Activated CD4-positive, CD25-positive, alpha-beta regulatory T cell treated with anti-CD3 and anti-CD28 coated beads, Interleukin-2, amount 50 U/mL, for 72 hours (primary cell): ENCODE results near the gene RASGRF2.
"Not testable (repeated sequence)": the region's sequence is repeated elsewhere in the genome, so short reads cannot be mapped to it uniquely, and the experiment has no call there.

Source experiments
- DNase-seq: peaks from one replicate; pipeline ENCODE4 v3.0.0; 2021

RASGRF2 gene

DNA sequence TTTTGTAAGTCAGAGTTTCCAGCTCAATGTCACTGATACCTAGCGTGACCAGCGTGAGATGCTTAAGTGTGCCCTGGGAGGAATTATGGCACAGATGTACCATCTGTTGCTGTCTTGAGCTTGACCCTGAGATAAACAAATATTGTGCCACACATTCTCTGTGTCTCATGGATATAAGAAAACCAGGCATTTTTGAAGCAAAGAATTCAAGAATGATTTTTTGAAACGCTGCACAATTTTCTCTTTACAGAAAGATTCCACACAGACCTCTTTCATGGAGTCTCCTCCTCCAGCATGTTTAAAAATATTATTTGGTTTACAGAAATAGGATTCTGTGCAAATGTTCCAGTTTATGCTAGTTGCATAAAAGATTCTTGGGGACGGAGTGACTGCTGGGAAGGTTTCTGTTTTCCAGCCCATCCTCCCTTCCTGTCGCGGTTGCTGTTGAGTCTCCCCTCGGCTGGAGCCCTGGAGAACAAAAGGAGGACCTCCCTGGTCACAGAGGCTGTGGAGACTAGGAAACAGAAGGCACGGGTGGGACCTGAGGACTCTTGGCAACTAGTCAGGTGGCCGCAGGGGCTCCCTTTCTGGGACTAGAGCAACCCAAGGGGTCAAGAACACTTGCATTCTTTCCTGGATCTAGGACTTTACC lies 120.8 kb downstream of the RASGRF2 start:
- no peak for DNase-seq

DNA sequence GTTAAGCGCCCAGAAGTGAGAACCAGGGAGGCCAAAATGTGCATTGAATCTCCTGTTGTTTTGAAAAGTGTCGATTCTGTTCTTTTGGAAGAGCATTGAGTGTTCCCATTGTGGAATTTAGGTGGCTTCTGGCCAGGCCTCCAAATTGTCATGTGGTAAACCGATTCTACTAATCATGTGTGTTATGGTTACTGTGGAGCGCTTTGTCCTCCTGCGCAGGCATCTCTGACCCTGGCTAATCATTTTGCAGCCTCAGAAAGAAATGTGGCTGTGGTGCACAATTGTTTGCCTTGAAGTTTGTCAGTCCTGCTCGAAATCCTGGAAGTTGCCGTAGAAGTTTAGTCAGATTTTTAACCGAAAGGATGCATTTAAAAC lies 121.3 kb downstream of the RASGRF2 start:
- DNase-seq = no peak

DNA sequence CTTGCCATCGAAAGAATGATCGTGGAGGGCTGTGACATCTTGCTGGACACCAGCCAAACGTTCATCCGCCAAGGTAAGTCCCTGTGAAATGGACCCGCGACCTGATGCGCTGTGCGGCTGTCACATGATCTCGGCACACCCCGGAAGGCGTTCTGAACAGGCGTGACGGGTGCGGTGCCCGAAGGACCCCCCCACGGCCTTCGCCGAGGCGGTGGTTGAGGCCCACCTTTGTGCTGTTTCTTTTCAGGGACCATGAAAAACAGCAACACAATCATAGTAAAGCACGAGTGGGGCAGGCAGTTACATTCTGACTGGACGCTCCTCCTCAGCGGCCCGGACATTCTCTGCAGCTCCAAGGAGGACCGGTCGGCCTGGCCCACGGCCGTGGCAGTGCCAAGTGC lies 126.7 kb downstream of the RASGRF2 start:
- DNase-seq = no peak

DNA sequence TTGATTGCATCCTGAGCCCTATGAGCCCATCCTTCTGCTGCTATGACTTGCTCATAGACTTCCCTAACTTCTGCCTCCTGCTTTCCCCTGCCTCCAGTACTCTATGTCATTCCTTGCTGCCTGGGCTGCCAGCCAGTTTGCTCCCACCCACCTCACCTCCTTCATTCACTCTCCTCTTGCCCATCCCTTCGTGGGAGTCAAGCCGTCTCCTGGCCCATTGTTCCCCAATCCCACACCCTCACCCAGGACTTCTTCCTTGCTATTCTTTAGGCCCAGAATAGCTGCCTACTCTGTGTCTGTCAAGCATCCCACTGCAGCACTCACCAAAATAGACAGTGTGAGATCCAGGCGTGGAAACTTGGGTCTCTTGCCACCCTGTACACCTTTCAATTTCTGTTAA lies 131.0 kb downstream of the RASGRF2 start:
- no peak for DNase-seq

DNA sequence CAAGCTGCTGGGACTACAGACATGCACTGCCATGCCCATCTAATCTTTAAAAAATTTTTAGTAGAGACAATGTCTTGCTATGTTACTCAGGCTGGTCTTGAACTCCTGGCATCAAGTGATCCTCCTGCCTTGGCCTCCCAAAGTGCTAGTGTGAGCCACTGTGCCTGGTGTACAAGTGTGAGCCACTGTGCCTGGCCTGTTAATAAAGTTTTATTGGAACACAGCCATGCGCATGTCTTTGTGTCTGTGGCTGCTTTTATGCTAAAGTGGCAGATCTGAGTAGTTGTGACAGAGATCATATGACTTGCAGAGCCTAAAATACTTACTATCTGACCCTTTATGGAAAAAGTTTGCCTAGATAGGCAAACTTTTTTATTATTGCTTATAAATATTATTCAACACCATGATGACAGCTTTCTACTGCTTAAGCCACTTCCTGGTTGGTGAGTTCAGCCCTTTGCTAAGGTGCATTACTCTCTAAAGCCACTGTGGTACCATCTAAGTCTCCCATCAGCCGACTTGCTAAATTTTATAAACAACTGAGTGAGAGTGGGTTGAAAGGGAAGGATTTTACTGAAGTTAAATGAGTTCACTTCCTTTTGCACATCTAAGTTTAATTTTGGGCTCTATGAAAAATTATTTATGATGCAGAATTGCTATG lies 133.5 kb downstream of the RASGRF2 start:
- no peak for DNase-seq

DNA sequence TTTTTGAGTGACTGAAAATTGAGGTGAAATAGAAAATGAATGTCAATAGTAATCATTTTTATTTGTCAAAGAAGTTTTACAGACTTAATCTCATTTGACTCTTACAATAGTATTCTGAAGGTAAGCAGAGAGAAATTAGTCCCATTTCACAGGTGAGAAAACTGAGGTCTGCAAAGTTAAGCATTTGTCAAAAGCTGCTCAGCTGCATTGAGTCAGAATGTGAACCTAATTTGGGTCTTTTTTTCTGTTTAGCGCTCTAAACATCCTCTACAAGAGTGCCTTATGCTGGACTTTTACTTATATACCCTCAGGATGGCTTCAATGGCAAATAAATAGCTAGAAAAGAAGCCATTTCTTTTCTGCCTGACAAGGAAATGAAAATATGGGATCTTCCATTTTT lies 135.7 kb downstream of the RASGRF2 start:
- no peak for DNase-seq

DNA sequence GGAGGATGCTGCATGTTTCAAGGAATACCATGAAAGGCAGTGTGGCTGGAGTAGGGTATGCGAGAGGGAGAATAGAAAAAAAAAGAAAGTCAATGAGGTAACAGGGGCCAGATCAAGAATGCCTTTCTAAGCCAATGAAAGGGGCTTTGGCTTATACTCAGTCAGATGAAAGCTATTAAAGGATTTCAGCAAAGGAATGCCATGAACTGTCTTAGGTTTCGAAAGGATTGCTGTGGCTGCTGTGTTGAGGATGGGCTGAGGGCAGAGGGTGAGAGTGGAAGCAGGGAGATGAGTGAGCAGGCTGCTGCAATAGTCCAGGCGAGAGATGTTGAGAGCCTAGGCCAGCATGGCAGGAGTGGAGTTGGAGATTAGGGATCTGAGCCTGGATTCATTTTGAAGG lies 137.6 kb downstream of the RASGRF2 start:
- no peak for DNase-seq

DNA sequence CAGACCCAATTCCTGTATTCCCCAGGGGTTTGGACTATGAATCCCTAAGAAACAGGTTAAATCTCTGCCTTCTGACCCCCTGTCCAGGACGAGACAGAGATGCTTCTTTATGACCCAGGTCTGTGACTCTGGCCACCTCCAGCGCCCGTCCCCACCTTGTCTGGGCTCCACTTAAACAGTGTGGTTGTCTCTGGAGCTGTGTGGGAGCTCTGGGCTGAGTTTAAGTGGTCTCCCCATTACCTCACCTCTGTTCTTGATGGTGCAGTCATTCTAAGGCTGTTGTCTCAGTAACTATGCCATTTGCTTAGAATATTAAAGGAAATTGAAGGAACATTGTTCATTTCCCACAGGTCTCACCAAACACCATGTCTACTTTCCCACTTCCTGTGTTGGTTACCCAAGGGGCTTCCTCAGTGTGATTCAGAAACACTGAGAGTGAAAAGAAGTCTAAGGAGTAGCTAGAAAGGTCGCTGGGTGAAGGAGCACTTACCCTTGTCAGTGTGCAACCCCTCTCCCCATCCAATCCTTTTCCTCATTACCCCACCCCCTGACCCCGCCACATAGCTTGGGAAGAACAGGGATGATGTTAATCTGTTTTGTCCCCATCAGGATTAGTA lies 145.2 kb downstream of the RASGRF2 start:
- no peak for DNase-seq

DNA sequence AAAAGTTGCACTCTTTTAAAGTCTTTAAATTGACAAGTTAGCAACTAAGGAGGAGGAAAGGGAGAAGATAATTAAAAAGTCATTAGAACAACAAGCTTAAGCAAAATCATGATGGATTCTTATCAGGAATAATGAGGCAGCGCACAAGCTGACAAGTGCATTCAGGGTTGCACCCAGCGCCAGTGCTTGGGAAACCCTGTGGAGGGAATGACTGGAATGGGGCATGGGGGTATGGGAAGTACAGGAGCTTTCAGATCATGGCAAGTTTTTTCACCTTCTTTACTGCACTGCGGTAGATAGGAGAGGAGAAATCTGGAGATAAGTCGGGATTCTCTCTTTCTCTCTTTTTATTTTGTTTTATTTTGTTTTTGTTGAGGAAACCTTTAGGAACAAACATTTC lies 155.1 kb downstream of the RASGRF2 start:
- DNase-seq = no peak

DNA sequence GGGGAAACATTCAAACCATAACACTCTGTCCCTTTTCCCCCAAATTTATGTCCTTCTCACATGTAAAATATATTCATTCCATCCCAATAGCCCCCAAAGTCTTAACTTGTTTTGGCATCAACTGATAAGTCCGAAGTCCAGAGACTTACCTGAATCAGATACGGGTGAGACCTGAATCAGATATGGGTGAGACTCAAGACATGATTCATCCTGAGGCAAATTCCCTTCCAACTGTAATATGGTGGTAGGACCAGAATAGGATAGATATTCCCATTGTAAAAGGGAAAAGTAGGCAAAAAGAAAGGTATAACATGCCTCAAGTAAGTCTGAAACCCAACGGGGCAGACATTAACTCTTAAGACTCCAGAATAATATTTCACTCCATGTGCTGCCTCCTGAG lies 157.4 kb downstream of the RASGRF2 start:
- no peak for DNase-seq

DNA sequence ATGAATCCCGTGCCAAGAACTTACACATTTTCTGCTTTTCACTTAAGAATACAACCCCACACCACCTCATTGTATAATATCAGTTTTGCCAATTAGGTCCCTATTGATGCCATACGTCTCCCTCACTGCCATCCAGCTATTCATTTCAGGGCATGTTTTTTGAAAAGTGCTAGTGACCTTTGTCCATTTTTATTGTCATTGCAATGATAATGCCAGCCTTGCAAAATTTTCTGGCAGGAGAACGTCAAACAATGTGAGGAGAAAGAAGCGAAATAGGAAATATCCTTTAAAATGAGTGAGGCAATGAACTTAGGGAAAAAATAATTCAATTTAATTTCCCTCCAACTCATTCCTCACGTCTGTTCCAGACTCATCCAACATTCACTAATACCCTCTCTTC lies 161.1 kb downstream of the RASGRF2 start:
- DNase-seq = no peak

DNA sequence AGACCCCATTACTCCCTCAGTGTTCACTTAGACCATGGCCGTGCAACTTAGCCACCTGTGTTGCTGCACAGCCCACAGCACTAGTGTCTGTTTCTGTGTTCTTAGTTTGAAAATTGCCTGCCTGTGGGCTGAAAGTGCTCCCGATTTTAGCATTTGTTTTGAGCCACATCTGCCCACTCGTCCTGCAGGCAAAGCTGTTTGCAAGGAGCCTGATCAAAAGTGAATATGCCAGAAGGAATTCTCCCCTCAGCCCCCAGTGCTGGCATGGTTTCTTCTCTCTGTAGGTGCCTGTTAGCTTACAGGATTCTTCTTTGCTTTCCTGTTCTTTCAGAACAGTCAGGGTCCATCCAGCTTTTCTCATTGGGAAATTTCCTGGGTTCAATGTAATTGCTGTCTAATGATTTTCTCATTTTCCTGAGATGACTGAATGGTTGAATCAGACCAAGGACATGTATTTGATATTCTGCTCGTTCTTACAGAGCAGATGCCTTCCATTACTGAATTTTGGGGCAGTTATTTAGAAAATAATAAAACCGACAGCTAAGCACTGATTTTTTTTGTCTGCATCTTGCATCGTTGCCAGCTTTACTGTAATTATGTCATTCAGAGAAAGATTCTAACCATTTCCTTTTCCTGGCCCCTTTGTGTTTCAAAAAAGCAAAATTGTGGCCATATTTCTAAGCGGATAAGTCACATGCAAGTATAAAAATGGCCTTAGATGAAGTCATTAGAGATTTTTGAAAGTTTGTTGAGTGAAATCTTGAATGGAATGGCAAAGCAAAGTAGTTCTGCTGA lies 161.9 kb downstream of the RASGRF2 start:
- no peak for DNase-seq

DNA sequence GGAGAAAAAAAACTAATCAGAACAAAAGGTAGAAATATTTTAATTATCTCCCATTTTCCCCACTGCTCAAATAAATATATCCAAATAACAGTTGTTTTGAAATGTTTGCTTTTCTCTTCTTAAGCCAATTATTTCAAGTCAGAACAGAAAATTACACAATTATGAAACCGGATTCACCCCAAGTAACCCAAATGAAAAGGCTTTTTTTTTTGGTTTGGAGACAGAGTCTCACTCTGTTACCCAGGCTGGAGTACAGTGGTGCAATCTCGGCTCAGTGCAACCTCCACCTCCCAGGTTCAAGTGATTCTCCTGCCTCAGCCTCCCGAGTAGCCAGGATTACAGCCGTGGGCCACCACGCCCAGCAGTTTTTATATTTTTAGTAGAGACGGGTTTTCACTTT lies 164.5 kb downstream of the RASGRF2 start:
- not testable (repeated sequence) for DNase-seq

DNA sequence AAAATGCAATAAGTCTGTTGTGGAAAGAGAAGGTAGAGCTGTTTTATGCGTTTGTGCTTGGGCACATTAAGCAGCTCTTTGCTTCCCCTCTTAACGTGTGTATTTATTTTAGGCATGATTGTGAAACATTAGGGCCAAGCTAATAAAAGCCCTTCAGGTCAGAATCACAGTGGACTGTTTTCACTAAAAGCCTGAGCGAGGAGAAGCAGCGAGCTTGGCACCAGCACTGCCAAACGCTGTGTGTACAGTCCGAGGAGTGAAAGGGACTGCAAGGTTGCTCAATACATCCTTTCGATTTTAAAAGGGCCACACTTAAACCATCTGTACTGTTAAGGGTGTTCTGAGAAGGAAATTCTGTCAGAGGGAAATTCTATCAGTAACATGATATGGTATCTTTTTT lies 165.8 kb downstream of the RASGRF2 start:
- no peak for DNase-seq

DNA sequence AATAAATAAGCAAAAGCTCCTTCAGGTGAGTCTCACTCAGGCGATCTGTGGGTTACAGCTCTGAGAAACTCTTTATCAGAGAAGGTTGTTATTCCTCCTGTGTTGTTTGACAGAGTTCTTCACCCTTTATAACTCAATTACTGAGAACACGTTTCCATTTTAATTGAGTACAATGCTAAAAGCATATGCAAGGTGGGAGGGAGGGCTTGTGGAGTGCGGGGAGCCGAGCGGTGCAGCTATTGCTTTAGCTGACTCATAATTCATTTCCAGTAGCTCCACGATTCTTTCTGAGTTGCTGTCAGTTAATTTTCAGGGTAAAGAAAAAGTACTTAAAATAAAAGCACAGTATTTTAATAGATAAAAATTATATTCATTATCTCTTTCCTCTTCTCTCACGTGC lies 168.3 kb downstream of the RASGRF2 start:
- no peak for DNase-seq

DNA sequence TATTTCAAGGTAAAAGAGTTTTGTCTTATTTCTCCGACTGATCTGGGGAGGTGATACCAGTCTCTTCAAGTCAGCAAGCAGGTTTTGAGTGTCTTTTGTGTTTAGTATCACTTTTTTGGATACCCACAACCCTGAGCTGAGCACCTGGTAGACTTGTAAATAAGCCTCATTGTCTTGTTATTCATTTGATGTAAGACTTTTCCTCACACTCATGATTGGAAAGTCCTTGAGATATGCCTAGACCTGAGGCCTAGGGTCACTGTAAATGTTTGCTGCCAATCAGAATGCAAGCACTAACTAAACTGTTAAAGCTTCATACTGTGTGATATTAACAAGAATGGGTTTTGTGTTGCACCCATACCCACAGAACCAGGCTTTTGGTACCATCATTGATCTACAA lies 172.2 kb downstream of the RASGRF2 start:
- no peak for DNase-seq

DNA sequence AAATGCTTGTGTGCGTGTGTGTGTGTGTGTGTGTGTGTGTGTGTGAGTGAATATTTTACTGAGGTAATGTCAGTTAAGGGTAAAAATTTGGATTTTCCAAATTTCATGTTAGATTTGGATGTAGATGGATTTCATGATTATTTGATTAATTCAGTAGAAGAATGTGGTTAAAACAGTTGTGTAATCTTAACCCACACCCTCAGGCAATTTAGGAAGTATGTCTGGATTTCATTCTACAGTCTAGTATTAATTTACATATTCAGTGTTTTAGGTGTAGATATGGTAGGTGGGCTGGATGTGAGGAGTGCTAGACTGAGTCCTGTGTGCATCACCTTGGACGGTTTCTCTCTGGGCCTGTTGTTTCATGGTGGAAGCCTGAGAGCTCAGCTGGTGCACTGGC lies 173.9 kb downstream of the RASGRF2 start:
- DNase-seq = no peak

DNA sequence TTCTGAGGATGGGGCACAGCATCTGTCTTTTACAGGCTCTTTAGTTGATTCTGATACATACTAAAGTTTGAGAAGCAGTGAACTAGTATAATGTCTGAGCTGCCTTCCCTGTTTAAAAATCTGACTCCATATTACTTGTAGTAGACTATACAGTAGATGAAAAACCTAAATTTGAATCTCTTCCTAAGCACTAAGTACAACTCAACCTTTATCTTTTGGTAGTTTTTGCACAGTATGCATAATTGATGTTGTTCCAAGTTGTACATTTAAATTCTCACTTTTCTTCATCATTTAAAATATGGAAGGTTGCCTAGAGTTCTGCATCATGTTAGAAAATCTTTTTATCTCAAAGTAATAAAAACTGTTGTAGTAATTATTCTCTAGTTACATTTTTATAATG lies 174.4 kb downstream of the RASGRF2 start:
- no peak for DNase-seq

DNA sequence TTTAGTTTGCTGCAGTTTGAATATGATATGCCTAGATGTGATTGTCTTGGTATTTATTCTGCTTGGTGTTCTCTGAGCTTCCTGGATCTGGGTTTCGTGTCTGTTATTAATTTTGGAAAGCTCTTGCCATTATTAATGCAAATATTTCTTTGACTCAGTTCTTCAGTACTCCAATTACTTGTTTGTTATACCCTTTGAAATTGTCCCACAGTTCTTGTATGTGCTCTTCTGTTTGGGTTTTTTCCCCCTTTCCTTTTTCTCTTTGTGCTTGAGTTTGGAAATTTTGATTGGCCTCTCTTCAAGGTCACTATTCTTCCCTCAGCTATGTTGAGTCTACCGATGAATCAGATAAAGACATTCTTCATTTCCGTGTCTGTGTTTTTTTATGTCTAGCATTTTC lies 176.4 kb downstream of the RASGRF2 start:
- DNase-seq = no peak

DNA sequence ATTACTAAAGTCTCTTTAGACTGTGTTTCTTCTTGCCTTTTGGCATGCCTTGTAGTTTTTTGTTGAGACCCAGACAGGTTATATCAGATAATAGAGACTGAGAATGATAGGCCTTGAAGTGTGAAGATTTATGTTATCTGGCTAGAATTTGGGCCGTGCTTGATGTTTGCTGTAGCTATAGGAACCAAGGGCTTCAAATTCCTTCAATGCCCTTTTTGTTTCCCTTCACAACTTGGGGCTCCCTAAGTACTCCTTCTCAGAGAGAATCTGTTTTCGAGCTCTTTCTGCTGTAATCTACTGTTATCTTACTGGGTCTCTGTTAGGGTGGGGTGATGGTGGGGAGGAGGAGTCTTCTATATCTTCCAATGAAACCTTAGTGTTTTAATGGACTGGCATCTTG lies 177.7 kb downstream of the RASGRF2 start:
- no peak for DNase-seq

DNA sequence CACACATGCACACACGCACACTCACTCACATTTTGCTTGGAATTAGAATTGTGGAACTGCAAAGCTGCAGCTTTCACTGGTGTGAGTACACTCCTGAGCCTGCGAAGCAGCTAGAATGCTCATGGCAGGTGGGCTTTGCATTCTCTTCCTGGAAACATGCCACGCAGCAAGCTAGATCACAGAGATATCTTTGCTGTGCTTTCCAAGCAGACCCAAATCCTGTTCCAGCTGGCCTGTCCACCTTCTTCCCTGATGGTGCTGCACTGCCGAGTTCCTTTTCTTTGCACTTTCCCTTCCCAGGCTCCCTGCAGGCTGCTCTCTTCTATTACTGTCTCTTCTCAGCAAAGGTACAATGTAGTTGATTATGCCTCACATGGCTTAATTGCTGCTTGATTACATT lies 180.3 kb downstream of the RASGRF2 start:
- DNase-seq = no peak

DNA sequence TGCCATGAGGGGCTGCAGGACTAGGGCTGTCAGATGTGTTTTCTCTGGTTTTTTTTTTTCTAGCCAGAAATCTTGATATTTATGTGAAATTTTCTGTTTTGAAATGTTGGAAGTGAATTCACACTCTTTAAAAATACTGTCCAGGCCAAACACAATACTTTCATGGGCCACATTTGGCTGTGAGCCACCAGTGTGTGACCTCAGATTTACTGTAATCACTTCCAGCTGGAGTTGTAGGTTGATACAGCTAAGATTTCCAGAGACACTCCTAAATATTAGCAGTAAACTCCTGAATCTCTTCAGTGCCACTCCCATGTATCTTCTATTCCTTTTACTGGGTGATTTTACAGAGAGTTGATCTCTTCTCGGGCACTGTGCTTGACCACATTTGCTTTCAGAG lies 180.8 kb downstream of the RASGRF2 start:
- DNase-seq = no peak

DNA sequence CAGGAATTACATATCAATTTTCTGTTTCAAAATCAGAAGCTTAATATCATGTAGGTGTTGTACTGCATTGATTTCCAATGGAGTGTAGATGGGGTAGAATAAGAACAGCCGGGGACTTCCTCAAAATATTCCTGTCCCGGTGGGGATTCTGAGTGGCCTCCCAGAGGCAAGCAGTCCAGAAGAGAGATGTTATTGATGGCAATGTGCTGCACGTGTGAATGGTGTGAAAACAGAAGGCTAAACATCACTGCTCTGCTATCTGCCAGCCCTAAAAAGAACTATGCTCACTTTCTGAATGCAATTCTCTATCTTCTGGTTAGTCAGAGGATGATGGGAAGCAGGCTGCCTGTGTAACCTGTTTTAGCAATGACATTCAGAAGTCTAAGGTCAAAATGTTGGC lies 181.9 kb downstream of the RASGRF2 start:
- DNase-seq = no peak

DNA sequence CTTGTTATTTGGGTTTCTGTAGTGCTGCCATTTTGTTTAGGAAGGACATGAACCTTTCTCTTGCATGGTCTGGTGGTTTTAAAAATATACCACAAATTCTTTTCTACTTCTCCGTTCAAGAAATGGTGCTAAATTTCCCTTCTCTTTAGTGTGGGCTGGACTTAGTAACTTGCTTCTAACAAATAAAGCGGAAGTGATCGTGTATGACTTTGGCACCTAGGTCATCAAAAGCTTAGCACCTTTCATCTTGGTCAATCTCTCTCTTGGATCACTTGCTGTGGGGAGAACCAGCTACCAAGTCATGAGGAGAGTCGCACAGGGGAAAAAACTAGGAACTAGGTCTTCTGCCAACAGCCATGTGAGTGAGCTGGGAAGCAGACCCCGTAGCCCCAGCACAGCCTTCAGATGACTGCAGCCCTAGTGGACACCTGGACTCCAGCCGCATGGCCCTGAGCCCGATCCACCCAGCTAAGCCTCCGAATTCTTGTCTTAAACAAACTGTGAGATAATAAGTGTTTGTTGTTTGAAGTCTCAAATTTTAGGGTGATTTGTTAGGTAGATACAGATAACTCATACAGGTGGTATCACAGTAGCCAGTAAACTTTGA lies 185.3 kb downstream of the RASGRF2 start:
- no peak for DNase-seq
